K562 (cell line): ENCODE measurements around the gene SLC34A1. TPM values are rescaled to one million over a fixed set of nuclear protein-coding genes. Genes with fewer than 3 reads are reported as not detected.
A peak's percentile ranks its signal among the peaks of the same experiment; 100 is the strongest.

Experiments used
- ATAC-seq: fragments of 200-7000 bp; cut with Tn5 transposase; 3 replicates; pipeline ENCODE4 v1.9.1; 2020; ENCODE audit warnings: moderate library complexity
- BruUV-seq: library from RNA; stranded (reverse); fragments of 400-500 nt; replicated peaks from 2 replicates; lab custom pipeline; 2021; lab: Mats Ljungman, UMichigan
- CTCF ChIA-PET: fragments of 300-600 bp; formaldehyde crosslinking; extraction: SDS; loops from one replicate; lab custom pipeline; 2021; ENCODE audit warnings: low intra/inter-chr PET ratio; lab: Yijun Ruan, JAX
- POLR2A ChIA-PET: fragments of 300-600, 350-650 bp; sonication (Branson Sonifier 250); formaldehyde crosslinking; extraction: SDS; loops from one replicate; lab custom pipeline; 2021; ENCODE audit warnings: antibody characterized with exemption, inconsistent platforms; lab: Yijun Ruan, JAX
- DNase-seq, 4 experiments: peaks; one replicate each; pipeline versions ENCODE4 v3.0.0 to v3.0.0-alpha.2; 2011 to 2018; ENCODE audit warnings: low spot score in 3 of 4, mixed read lengths in 3 of 4; ENCODE audit errors: extremely low read depth in 1 of 4
- FAIRE-seq: peaks from 2 replicates; lab custom pipeline; 2011; peaks lifted over from hg19 to GRCh38; lab: Jason Lieb, UNC
- H2AFZ ChIP-seq: 2 replicates; pipeline ENCODE4 v1.6.0; 2011; ENCODE audit warnings: low read depth, low read length, control low read depth, inconsistent platforms
- H3K27ac ChIP-seq: fragments of 200-600 bp; 3 replicates; pipeline ENCODE4 v1.8.0; 2011; ENCODE audit warnings: low read depth, mild to moderate bottlenecking, control low read depth, inconsistent platforms, low read length, moderate library complexity, mixed read lengths; ENCODE audit errors: extremely low read depth
- H3K27me3 ChIP-seq, 2 experiments: fragments of 300-600 bp in 1 of 2; 2 replicates in 1 of 2; 3 replicates in 1 of 2; pipeline versions ENCODE4 v1.6.0 to v1.8.0; 2011; ENCODE audit warnings: inconsistent platforms in 2 of 2, low read length in 2 of 2, mild to moderate bottlenecking in 1 of 2, mixed read lengths in 1 of 2, moderate library complexity in 1 of 2; ENCODE audit not compliant: control insufficient read depth in 2 of 2, insufficient read depth in 2 of 2
- H3K36me3 ChIP-seq: fragments of 300-600 bp; 3 replicates; pipeline ENCODE4 v1.8.0; 2011; ENCODE audit warnings: mild to moderate bottlenecking, low read length, inconsistent platforms; ENCODE audit not compliant: control insufficient read depth, insufficient read depth
- H3K4me1 ChIP-seq, 2 experiments: fragments of 200-600 bp in 1 of 2; replicated peaks in 1 of 2; 2 replicates in 1 of 2; 3 replicates in 1 of 2; pipeline versions ENCODE4 v1.5.1 to v1.8.0; 2011; ENCODE audit warnings: inconsistent platforms in 2 of 2, low read length in 2 of 2, mild to moderate bottlenecking in 1 of 2, mixed read lengths in 1 of 2, moderate library complexity in 1 of 2; ENCODE audit not compliant: control insufficient read depth in 2 of 2, insufficient read depth in 2 of 2
- H3K4me2 ChIP-seq: 2 replicates; pipeline ENCODE4 v1.6.1; 2011; ENCODE audit warnings: low read length, control low read depth, inconsistent platforms, mixed read lengths; ENCODE audit not compliant: insufficient read depth
- H3K4me3 ChIP-seq: fragments of 200-600 bp; sonication (generic), shearing (Covaris generic); 2 replicates; pipeline ENCODE4 v1.5.1; 2016; ENCODE audit warnings: control low read depth, inconsistent platforms
- H3K79me2 ChIP-seq: fragments of 200-600 bp; 3 replicates; pipeline ENCODE4 v1.8.0; 2011; ENCODE audit warnings: low read length, inconsistent platforms; ENCODE audit not compliant: control insufficient read depth, insufficient read depth
- H3K9ac ChIP-seq, 2 experiments: 2 replicates each; pipeline versions ENCODE4 v1.6.0 to v1.6.1; 2011; ENCODE audit warnings: low read depth in 2 of 2, low read length in 2 of 2, control low read depth in 1 of 2, inconsistent platforms in 1 of 2, mild to moderate bottlenecking in 1 of 2, mixed read lengths in 1 of 2; ENCODE audit not compliant: insufficient read depth in 1 of 2
- H3K9me1 ChIP-seq: one replicate; pipeline ENCODE4 v1.6.0; 2011; ENCODE audit warnings: inconsistent platforms, mild to moderate bottlenecking, low read length, moderate library complexity; ENCODE audit not compliant: control insufficient read depth, insufficient read depth
- H3K9me3 ChIP-seq: replicated peaks from 2 replicates; pipeline ENCODE4 v1.5.1; 2011; ENCODE audit warnings: low read depth, low read length, inconsistent platforms; ENCODE audit not compliant: control insufficient read depth, insufficient read depth
- H4K20me1 ChIP-seq: replicated peaks from 2 replicates; pipeline ENCODE4 v1.6.1; 2011; ENCODE audit warnings: low read length, inconsistent platforms, mixed read lengths; ENCODE audit not compliant: control insufficient read depth, insufficient read depth
- ASH1L ChIP-seq: fragments of 450-650 bp; IDR thresholded peaks from 2 replicates; pipeline ENCODE4 v1.6.1; 2018; ENCODE audit warnings: borderline replicate concordance, mild to moderate bottlenecking, low read depth; ENCODE audit not compliant: partially characterized antibody
- C11orf30 ChIP-seq: fragments of 450-650 bp; IDR thresholded peaks from 2 replicates; pipeline ENCODE4 v1.6.1; 2016; ENCODE audit warnings: low read depth, mild to moderate bottlenecking
- NELFE ChIP-seq: IDR thresholded peaks from 2 replicates; pipeline ENCODE4 v1.6.1; 2011; ENCODE audit warnings: mild to moderate bottlenecking; ENCODE audit not compliant: insufficient read depth, insufficient read length
- PCBP2 ChIP-seq: fragments of 200-400 bp; formaldehyde crosslinking; IDR thresholded peaks from 2 replicates; pipeline ENCODE4 v1.6.1; 2018; ENCODE audit warnings: low read length, low read depth, mild to moderate bottlenecking, moderate library complexity; ENCODE audit not compliant: poor library complexity, severe bottlenecking
- RBM25 ChIP-seq: fragments of 200-400 bp; formaldehyde crosslinking; IDR thresholded peaks from 2 replicates; pipeline ENCODE4 v1.6.1; 2018; ENCODE audit warnings: low read length, low read depth, moderate library complexity; ENCODE audit not compliant: severe bottlenecking
- ZNF121 ChIP-seq: sonication (generic); formaldehyde crosslinking; conservative IDR thresholded peaks from 2 replicates; pipeline ENCODE4 v1.8.0; 2022; ENCODE audit warnings: missing genetic modification reagents
- WGBS: fragments of 100-300 bp; shearing (Covaris generic); methylation state at CpG from one replicate; pipeline ENCODE4 v1.1.6; 2016; ENCODE audit warnings: low coverage, mixed read lengths; ENCODE audit not compliant: insufficient coverage; ENCODE audit errors: missing lambda C conversion rate; 5-methylcytosine and 5-hydroxymethylcytosine counted together
- in situ Hi-C: fragments of 300-500 bp; cut with MboI; formaldehyde crosslinking; loops from 4 replicates; pipeline ENCODE4 v1.15.0; 2018; ENCODE audit warnings: inconsistent platforms, mixed read lengths
- intact Hi-C: fragments of 100-400 bp; cut with micrococcal nuclease; formaldehyde crosslinking; loops from 2 replicates; pipeline ENCODE4 v1.14.2; 2022
- polyA plus RNA-seq, 8 experiments: library from polyadenylated mRNA; depleted of rRNA in 4 of 8; stranded (reverse) in 5 of 8; unstranded in 3 of 8; fragments of >200 nt; fragmentation: Nextera tagmentation in 2 of 8; fragmentation: Illumina TruSeq in 1 of 8; extraction: Ambion mirVana in 2 of 8; extraction: Trizol in 1 of 8; gene quantifications; 2 replicates each; pipeline versions ENCODE4 v1.2.1 to v1.2.3, GENCODE V29; 2011 to 2014; ENCODE audit warnings: inconsistent platforms in 1 of 8, missing spikeins in 1 of 8
- total RNA-seq, 7 experiments: library from RNA; depleted of rRNA in 6 of 7; stranded (reverse); fragments of >200 nt in 6 of 7; fragmentation: Illumina TruSeq in 2 of 7; extraction: Trizol in 2 of 7; gene quantifications; 2 replicates each; pipeline versions ENCODE4 v1.2.1 to v1.2.3, GENCODE V29; 2011 to 2021; ENCODE audit warnings: low replicate concordance in 1 of 7
- TF ChIP-seq, protein P1 (sequence below), 2 experiments: fragments of 200-800 bp in 1 of 2; sonication (Bioruptor generic) in 1 of 2; sonication (generic) in 1 of 2; formaldehyde crosslinking in 1 of 2; IDR thresholded peaks in 1 of 2; conservative IDR thresholded peaks in 1 of 2; 2 replicates each; pipeline versions ENCODE4 v1.5.0 to v1.6.1; 2016 to 2020; ENCODE audit warnings: missing compliant biosample characterization in 1 of 2, missing genetic modification characterization in 1 of 2, missing genetic modification reagents in 1 of 2

SLC34A1 gene
- total and polyA plus RNA-seq, 9 of the 15 experiments (the other 6 are each of a cell fraction or from before 2014, with no cell fraction given) = not detected

DNA sequence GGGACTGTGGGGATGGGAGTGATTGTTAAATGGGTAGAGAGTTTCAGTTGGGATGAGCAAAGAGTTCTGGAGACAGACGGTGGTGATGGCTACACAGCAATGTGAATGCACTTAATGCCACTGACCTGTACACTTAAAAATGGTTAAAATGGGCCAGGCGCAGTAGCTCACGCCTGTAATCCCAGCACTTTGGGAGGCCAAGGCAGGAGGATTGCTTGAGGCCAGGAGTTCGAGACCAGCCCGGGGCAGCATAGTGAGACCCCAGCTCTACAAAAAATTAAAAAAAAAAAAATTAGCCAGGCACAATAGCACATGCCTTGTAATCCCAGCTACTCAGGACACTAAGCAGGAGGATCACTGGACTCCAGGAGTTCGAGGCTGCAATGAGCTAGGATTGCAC lies 40.5 kb upstream of the SLC34A1 start:
- WGBS = 96% methylated on average over 5 of the region's 6 CpGs

More for the DNA sequence above, 40.5 kb upstream of the SLC34A1 start:
- DNase-seq (no peak), ATAC-seq (no peak), FAIRE-seq (no peak)
- H3K4me1 ChIP-seq = peaks cover 0 to 3% of the 10 kb centered on the region in 2 experiments; a peak in 2 of 5 replicates
- H3K4me2 ChIP-seq = no peak overlapping the region
- no peaks in the 10 kb centered on the region for H3K9me3 ChIP-seq
- no peak overlapping the region for H3K9ac ChIP-seq
- H4K20me1 ChIP-seq = 0 out of 2 replicates have a peak, but pooled peaks cover 6% of the 10 kb centered on the region
- H3K27me3 ChIP-seq = no peaks in the 10 kb centered on the region
- no peak overlapping the region for H3K27ac ChIP-seq
- peak; percentile 59 for TF ChIP-seq RBM25
- TF ChIP-seq, protein P1, sequence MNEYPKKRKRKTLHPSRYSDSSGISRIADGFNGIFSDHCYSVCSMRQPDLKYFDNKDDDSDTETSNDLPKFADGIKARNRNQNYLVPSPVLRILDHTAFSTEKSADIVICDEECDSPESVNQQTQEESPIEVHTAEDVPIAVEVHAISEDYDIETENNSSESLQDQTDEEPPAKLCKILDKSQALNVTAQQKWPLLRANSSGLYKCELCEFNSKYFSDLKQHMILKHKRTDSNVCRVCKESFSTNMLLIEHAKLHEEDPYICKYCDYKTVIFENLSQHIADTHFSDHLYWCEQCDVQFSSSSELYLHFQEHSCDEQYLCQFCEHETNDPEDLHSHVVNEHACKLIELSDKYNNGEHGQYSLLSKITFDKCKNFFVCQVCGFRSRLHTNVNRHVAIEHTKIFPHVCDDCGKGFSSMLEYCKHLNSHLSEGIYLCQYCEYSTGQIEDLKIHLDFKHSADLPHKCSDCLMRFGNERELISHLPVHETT (CRISPR knock-in tag; conservative IDR thresholded peaks at IDR 0.05 in 1 of 2, IDR thresholded peaks at IDR 0.05 in 1 of 2) = no peak
- no peak for TF ChIP-seq PCBP2
- TF ChIP-seq ZNF121 (CRISPR knock-in tag) = peak; percentile 86
- no peak for TF ChIP-seq ASH1L
- TF ChIP-seq C11orf30 = no peak
- no peak for TF ChIP-seq NELFE
- POLR2A ChIA-PET = interaction anchor here (1.1 kb wide), 1 partner anchor 8 kb away, joined by 3 read pairs; no protein-coding TSS in a partner anchor
- no peak overlapping the region for H3K4me3 ChIP-seq
- H3K36me3 ChIP-seq = peaks cover 68% of the 10 kb centered on the region
- no peak overlapping the region for H2AFZ ChIP-seq
- CTCF ChIA-PET = no interaction called here
- H3K9me1 ChIP-seq = no peaks in the 10 kb centered on the region
- peaks cover 70% of the 10 kb centered on the region for H3K79me2 ChIP-seq
- BruUV-seq = no TSS peak
- in situ Hi-C loops (no loop called here), intact Hi-C loops (no loop called here)
